Measurements from ENCODE around the gene CHFR.
A peak's percentile ranks its signal among the peaks of the same experiment; 100 is the strongest.

Gene CHFR

DNA sequence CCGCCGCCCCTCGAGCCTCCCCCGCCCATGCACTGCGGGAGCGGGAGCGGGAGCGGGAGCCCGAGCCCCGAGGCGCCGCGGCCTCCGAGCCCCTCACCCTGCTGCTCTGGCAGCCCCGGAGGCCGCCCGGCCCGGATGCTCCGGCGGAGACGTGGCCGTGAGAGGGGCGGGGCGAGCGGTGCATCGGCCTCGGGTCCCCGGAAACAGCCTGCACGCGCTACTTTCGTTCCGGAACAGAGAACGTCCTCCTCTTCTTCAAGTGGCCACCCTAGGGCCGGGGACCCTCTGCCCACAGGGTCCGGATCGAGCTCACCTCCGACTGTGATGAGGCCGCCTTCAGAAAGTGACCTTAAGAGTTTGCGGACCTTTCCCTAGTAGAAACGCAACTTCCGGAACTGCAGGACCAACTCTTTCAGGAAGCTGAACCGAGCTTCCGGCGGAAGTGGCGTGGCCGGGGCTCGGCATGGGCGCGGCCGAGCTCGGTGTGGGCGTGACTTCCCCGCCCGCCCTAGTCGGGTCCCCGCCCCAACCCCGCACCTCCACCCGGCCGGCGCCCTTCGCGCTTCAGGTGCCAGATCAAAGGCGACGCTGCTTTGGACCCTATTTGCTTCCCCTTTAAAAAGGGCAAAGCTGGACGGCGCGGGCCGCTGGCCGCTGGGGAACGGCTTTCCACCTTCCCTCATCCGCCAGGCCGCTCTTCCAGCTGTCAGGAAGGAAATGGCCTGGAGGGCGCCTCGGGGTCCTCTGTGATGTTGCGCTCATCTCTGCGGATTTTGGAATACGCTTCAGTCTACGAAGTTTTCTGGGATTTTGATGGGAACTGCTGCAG lies 58.5 kb downstream of the CHFR start, which contains the start of gene GOLGA3:
TSS of gene GOLGA3 (minus strand) at position 164 of the 829 bp plus-strand sequence. CDS start 6,741 bp downstream, outside the sequence.
- Histone ChIP-seq H3K4me1 (ENCODE audit: insufficient read depth, low read length, poor library complexity, severe bottlenecking) (peaks cover 37% of the 10 kb centered on the region), H4K20me1 (ENCODE audit: insufficient read depth, low read length, poor library complexity, severe bottlenecking) (peaks cover 23% of the 10 kb centered on the region)

DNA sequence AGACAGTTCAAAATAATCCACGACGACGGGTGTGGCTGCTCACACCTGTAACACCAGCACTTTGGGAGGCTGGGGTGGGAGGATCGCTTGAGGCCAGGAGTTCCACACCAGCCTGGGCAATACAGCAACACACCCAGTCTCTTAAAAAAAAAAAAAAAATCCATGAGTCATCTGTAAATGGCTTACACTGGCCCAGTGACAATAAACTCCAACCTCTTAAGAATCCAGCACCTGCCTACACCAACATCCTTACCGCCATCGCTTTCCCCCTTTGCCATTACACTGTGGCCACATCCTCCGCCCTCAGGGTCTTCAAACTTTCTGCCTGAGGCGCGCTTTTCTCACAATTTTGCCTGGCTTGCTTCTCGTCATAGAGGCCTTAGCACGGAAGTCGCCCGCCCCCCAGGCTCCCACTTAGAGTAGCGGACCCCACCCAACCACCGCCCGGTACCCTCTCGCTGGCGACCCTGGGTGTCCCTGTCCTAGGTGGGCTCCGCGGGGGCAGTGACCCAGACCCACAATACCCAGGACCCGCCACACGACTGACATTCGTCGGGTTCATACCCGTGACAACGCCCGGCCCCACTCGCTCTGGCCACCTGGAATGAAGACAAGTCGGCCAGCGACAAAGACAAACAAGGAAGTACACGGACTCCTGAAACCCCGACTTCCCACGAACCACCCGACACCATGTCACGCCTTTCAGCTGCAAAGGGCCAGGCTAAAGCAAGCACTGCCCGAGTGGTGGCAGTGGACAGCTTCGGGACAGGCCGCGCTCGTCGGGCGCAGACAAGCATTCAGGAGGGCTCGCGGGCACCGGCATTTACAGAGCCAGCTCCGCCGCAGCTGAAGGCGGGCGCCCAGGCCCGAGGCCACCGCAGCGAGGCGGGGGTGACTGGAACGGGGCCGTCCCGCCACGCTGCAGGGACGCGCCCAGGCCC lies 59.4 kb downstream of the CHFR start:
- Histone ChIP-seq H3K4me1 (ENCODE audit: insufficient read depth, low read length, poor library complexity, severe bottlenecking) (peaks cover 36% of the 10 kb centered on the region), H3K79me2 (ENCODE audit: insufficient read depth, low read length) (peaks cover 40% of the 10 kb centered on the region), H3F3A (ENCODE audit: low read depth) (no peaks in the 10 kb centered on the region), H3K4me3 (ENCODE audit: low read length, poor library complexity, severe bottlenecking) (peak overlapping the region; percentile 96), H3K9me3 (ENCODE audit: insufficient read depth, low read depth, low read length) (no peaks in the 10 kb centered on the region), H4K20me1 (ENCODE audit: insufficient read depth, low read length, poor library complexity, severe bottlenecking) (peaks cover 23% of the 10 kb centered on the region), H3K9me2 (replicated peaks; ENCODE audit: low read depth, low read length) (no peaks in the 10 kb centered on the region), H3K36me3 (ENCODE audit: insufficient read depth, low read length) (no peaks in the 10 kb centered on the region), H3K9ac (ENCODE audit: low read depth, low read length, poor library complexity, severe bottlenecking) (peak overlapping the region; percentile 82), H3K4me2 (ENCODE audit: low read depth, low read length, poor library complexity, severe bottlenecking) (peak overlapping the region; percentile 75), H2AFZ (ENCODE audit: low read length) (peak overlapping the region; percentile 91; the same call in 1 of the 2 replicates), H3K27me3 (ENCODE audit: insufficient read depth, low read length, poor library complexity, severe bottlenecking) (no peaks in the 10 kb centered on the region)
- TF ChIP-seq EZH2phosphoT487 (IDR thresholded peaks at IDR 0.05; ENCODE audit: borderline replicate concordance): no peak
- TF ChIP-seq, protein P1, sequence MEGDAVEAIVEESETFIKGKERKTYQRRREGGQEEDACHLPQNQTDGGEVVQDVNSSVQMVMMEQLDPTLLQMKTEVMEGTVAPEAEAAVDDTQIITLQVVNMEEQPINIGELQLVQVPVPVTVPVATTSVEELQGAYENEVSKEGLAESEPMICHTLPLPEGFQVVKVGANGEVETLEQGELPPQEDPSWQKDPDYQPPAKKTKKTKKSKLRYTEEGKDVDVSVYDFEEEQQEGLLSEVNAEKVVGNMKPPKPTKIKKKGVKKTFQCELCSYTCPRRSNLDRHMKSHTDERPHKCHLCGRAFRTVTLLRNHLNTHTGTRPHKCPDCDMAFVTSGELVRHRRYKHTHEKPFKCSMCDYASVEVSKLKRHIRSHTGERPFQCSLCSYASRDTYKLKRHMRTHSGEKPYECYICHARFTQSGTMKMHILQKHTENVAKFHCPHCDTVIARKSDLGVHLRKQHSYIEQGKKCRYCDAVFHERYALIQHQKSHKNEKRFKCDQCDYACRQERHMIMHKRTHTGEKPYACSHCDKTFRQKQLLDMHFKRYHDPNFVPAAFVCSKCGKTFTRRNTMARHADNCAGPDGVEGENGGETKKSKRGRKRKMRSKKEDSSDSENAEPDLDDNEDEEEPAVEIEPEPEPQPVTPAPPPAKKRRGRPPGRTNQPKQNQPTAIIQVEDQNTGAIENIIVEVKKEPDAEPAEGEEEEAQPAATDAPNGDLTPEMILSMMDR (conservative IDR thresholded peaks at IDR 0.05; ENCODE audit: low read length): no peak

More for the DNA sequence above, 58.5 kb downstream of the CHFR start, which contains the start of gene GOLGA3:
- peak within 1 kb of the TSS; percentile 91 for H2AFZ ChIP-seq (ENCODE audit: low read length)
- H3K4me3 ChIP-seq (ENCODE audit: low read length, poor library complexity, severe bottlenecking): peak within 1 kb of the TSS; percentile 96
- no peaks in the 10 kb centered on the region for H3K36me3 ChIP-seq (ENCODE audit: insufficient read depth, low read length)
- H3K4me2 ChIP-seq (ENCODE audit: low read depth, low read length, poor library complexity, severe bottlenecking): peak within 1 kb of the TSS; percentile 75
- H3K9me2 ChIP-seq (replicated peaks; ENCODE audit: low read depth, low read length): no peaks in the 10 kb centered on the region
- no peaks in the 10 kb centered on the region for H3F3A ChIP-seq (ENCODE audit: low read depth)
- TF ChIP-seq, protein P1 (conservative IDR thresholded peaks at IDR 0.05; ENCODE audit: low read length): no peak
- TF ChIP-seq EZH2phosphoT487 (IDR thresholded peaks at IDR 0.05; ENCODE audit: borderline replicate concordance): no peak
- no peaks in the 10 kb centered on the region for H3K9me3 ChIP-seq (ENCODE audit: insufficient read depth, low read depth, low read length)
- no peaks in the 10 kb centered on the region for H3K27me3 ChIP-seq (ENCODE audit: insufficient read depth, low read length, poor library complexity, severe bottlenecking)
- peak within 1 kb of the TSS; percentile 82 for H3K9ac ChIP-seq (ENCODE audit: low read depth, low read length, poor library complexity, severe bottlenecking)
- peaks cover 40% of the 10 kb centered on the region for H3K79me2 ChIP-seq (ENCODE audit: insufficient read depth, low read length)

DNA sequence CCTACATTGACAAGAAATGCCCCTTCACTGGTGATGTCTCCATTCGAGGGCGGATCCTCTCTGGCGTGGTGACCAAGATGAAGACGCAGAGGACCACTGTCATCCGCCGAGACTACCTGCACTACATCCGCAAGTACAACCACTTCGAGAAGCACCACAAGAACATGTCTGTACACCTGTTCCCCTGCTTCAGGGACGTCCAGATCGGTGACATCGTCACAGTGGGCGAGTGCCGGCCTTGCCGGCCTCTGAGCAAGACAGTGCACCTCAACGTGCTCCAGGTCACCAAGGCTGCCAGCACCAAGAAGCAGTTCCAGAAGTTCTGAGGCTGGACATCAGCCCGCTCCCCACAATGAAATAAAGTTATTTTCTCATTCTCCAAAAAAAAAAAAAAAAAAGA lies 61.5 kb downstream of the CHFR start:
- Histone ChIP-seq H3F3A (ENCODE audit: low read depth) (no peaks in the 10 kb centered on the region), H2AFZ (ENCODE audit: low read length) (no peak overlapping the region), H3K79me2 (ENCODE audit: insufficient read depth, low read length) (peaks cover 40% of the 10 kb centered on the region), H3K4me1 (ENCODE audit: insufficient read depth, low read length, poor library complexity, severe bottlenecking) (peaks cover 36% of the 10 kb centered on the region), H3K9me3 (ENCODE audit: insufficient read depth, low read depth, low read length) (no peaks in the 10 kb centered on the region), H3K36me3 (ENCODE audit: insufficient read depth, low read length) (no peaks in the 10 kb centered on the region), H3K4me3 (ENCODE audit: low read length, poor library complexity, severe bottlenecking) (no peak overlapping the region), H3K4me2 (ENCODE audit: low read depth, low read length, poor library complexity, severe bottlenecking) (peak overlapping the region; percentile 75), H4K20me1 (ENCODE audit: insufficient read depth, low read length, poor library complexity, severe bottlenecking) (peaks cover 23% of the 10 kb centered on the region), H3K9me2 (replicated peaks; ENCODE audit: low read depth, low read length) (no peaks in the 10 kb centered on the region), H3K9ac (ENCODE audit: low read depth, low read length, poor library complexity, severe bottlenecking) (no peak overlapping the region), H3K27me3 (ENCODE audit: insufficient read depth, low read length, poor library complexity, severe bottlenecking) (no peaks in the 10 kb centered on the region)
- no peak for TF ChIP-seq EZH2phosphoT487 (IDR thresholded peaks at IDR 0.05; ENCODE audit: borderline replicate concordance)
- TF ChIP-seq, protein P1 (conservative IDR thresholded peaks at IDR 0.05; ENCODE audit: low read length): no peak

Data from Loucy (cell line).